ENCODE results near the gene OAF. TPM values are rescaled to one million over a fixed set of nuclear protein-coding genes. Genes with fewer than 3 reads are reported as not detected.

Gene OAF
- total RNA-seq, 4 donors from 2014 or later: 31.7 to 77.1 (median 36.2) TPM

GRCh38 chr11:120226714-120227113 is 15.9 kb downstream of the OAF start:
- TF ChIP-seq, protein P1, sequence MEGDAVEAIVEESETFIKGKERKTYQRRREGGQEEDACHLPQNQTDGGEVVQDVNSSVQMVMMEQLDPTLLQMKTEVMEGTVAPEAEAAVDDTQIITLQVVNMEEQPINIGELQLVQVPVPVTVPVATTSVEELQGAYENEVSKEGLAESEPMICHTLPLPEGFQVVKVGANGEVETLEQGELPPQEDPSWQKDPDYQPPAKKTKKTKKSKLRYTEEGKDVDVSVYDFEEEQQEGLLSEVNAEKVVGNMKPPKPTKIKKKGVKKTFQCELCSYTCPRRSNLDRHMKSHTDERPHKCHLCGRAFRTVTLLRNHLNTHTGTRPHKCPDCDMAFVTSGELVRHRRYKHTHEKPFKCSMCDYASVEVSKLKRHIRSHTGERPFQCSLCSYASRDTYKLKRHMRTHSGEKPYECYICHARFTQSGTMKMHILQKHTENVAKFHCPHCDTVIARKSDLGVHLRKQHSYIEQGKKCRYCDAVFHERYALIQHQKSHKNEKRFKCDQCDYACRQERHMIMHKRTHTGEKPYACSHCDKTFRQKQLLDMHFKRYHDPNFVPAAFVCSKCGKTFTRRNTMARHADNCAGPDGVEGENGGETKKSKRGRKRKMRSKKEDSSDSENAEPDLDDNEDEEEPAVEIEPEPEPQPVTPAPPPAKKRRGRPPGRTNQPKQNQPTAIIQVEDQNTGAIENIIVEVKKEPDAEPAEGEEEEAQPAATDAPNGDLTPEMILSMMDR (IDR thresholded peaks at IDR 0.05): no peak
- TF ChIP-seq POLR2A (IDR thresholded peaks at IDR 0.05): no peak
- no peak for DNase-seq
- Histone ChIP-seq H3K36me3 (no peaks in the 10 kb centered on the region), H3K9me3 (no peaks in the 10 kb centered on the region), H3K27me3 (no peaks in the 10 kb centered on the region), H3K4me3 (replicated peaks in 1 of 3) (no peak overlapping the region), H3K27ac (no peak overlapping the region), H3K4me1 (peaks cover 0 to 24% of the 10 kb centered on the region in 2 donors)
- WGBS, 2 donors: 82 to 94% methylated on average over 3 to 11 of the region's 13 CpGs
- intact Hi-C loops (cut with DNase I): loop anchor here (5.0 kb wide), 1 partner anchor 54 kb away; no protein-coding TSS in a partner anchor

DNA sequence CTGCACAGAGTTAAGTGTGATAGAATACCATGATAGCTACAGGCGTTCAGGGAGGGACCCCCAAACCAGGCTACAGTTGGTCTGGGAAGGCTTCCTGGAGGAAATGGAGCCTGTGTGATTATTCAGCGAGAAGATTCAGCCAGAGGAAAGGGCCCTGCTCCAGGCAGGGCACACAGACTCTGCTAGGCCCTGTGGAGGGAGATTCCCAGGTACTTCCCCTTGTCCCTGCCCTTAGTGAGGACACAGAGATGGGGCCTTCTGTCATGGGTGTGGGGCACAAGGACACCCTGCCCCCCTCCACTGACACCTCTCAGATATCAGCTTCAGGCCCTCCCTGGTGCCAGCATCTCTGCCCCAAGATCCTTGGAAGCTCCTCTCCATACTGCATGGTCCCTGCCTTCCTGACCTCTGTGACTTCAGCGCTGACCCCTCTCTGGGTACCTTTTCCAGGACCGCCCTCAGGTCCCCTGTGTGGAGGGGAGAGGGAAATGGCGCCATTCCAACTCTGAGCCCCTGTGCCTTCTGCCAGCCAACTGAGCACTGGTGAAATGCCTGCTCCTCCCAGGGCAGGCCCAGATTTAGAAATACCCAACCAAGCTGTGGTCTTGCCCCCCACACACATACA is 16.5 kb downstream of the OAF start:
- WGBS, 2 donors: 93 to 98% methylated on average over 5 of the region's 5 CpGs
- no peak overlapping the region for H3K27ac ChIP-seq

DNA sequence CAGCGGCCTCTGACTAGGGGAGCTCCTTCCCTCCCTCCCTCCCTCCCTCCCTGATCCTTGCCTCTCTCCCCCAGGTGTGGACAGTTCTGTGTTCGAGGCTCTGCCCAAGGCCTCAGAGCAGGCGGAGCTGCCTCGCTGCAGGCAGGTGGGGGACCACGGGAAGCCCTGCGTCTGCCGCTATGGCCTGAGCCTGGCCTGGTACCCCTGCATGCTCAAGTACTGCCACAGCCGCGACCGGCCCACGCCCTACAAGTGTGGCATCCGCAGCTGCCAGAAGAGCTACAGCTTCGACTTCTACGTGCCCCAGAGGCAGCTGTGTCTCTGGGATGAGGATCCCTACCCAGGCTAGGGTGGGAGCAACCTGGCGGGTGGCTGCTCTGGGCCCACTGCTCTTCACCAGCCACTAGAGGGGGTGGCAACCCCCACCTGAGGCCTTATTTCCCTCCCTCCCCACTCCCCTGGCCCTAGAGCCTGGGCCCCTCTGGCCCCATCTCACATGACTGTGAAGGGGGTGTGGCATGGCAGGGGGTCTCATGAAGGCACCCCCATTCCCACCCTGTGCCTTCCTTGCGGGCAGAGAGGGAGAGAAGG is 18.1 kb downstream of the OAF start:
- Histone ChIP-seq H3K27ac (no peak overlapping the region), H3K9me3 (no peaks in the 10 kb centered on the region), H3K4me1 (peaks cover 0 to 18% of the 10 kb centered on the region in 2 donors), H3K27me3 (no peaks in the 10 kb centered on the region), H3K36me3 (no peaks in the 10 kb centered on the region), H3K4me3 (replicated peaks in 1 of 3) (no peak overlapping the region)
- TF ChIP-seq POLR2A (IDR thresholded peaks at IDR 0.05): no peak
- TF ChIP-seq, protein P1 (IDR thresholded peaks at IDR 0.05): no peak
- intact Hi-C loops (cut with DNase I): loop anchor here (5.0 kb wide), 1 partner anchor 57 kb away; no protein-coding TSS in a partner anchor
- no peak for DNase-seq
- WGBS, 2 donors: 93 to 95% methylated on average over 6 to 7 of the region's 16 CpGs

More for the DNA sequence above, 16.5 kb downstream of the OAF start:
- no peaks in the 10 kb centered on the region for H3K27me3 ChIP-seq
- no peak overlapping the region for H3K4me3 ChIP-seq (replicated peaks in 1 of 3)
- intact Hi-C loops (cut with DNase I): loop anchor here (5.0 kb wide), 1 partner anchor 55 kb away; no protein-coding TSS in a partner anchor
- no peaks in the 10 kb centered on the region for H3K9me3 ChIP-seq
- no peaks in the 10 kb centered on the region for H3K36me3 ChIP-seq
- TF ChIP-seq POLR2A (IDR thresholded peaks at IDR 0.05): no peak
- TF ChIP-seq, protein P1 (IDR thresholded peaks at IDR 0.05): no peak
- H3K4me1 ChIP-seq: peaks cover 0 to 22% of the 10 kb centered on the region in 2 donors
- DNase-seq: no peak

DNA sequence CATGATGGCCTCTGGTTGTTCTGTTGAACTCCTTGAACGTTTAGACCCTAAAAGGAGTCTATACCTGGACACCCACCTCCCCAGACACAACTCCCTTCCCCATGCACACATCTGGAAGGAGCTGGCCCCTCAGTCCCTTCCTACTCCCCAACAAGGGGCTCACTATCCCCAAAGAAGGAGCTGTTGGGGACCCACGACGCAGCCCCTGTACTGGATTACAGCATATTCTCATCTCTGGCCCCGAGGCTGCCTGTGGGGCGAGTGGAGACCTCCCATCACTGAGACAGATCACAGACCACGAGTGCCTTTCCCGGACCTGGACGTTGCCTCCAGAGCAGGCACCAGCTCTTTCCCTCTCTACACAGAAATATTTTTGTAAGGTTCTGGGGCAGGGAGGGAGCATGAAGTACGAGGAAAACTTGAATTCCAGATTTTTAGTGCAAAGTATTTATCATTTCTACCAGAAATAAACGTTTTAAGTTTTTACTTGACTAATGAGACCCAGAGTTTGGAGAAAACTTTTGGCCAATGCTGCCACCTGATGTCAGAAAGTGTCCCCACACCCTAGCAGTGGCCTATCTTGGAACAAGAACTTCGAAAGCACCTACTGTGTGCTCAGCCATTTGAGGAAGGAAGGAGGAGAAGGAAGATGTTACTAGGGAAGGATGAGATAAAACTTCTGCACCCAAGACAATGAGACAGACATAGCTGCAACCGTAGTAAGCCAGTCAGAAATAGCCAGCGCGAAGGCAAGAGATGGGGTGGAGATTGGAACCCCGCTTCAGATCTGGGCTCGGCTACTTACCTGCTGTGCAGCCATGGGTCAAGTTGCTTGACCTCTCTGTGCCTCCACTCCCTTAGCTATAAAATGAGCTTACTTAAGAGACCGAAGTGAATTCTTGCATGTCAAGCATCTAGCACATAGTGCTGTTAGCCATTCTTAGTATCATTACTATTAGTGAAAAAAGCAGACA is 18.9 kb downstream of the OAF start:
- Histone ChIP-seq H3K27me3 (no peaks in the 10 kb centered on the region), H3K4me3 (replicated peaks in 1 of 3) (no peak overlapping the region), H3K27ac (no peak overlapping the region), H3K4me1 (peaks cover 0 to 9% of the 10 kb centered on the region in 2 donors), H3K36me3 (no peaks in the 10 kb centered on the region), H3K9me3 (no peaks in the 10 kb centered on the region)
- intact Hi-C loops (cut with DNase I): loop anchor here (5.0 kb wide), 1 partner anchor 57 kb away; no protein-coding TSS in a partner anchor
- 50 to 51% methylated on average over 17 of the region's 17 CpGs for WGBS, 2 donors
- TF ChIP-seq, protein P1 (IDR thresholded peaks at IDR 0.05): peak; percentile 20 to 77 (median 56)
- no peak for TF ChIP-seq POLR2A (IDR thresholded peaks at IDR 0.05)
- no peak for DNase-seq
